Measurements from ENCODE around the gene NPRL2.

- TF ChIP-seq CTCF (IDR thresholded peaks at IDR 0.05) = no peak
- TF ChIP-seq ZFX (IDR thresholded peaks at IDR 0.05; ENCODE audit: borderline replicate concordance) = no peak
Observed at GRCh38 chr3:50300681-50301254, 49.8 kb downstream of the NPRL2 start.

Data from 22Rv1 (cell line).